Loucy (cell line): ENCODE measurements around the gene ARHGAP31.

Experiments used
- CTCF ChIP-seq: fragments of 200-600 bp; sonication (generic); conservative IDR thresholded peaks from 2 replicates; pipeline ENCODE4 v1.5.1; 2014; ENCODE audit warnings: mild to moderate bottlenecking, antibody characterized with exemption, low read length
- EZH2phosphoT487 ChIP-seq: fragments of 200-600 bp; IDR thresholded peaks from 2 replicates; pipeline ENCODE4 v1.6.1; 2018; ENCODE audit warnings: antibody characterized with exemption, mild to moderate bottlenecking, moderate library complexity, borderline replicate concordance

DNA sequence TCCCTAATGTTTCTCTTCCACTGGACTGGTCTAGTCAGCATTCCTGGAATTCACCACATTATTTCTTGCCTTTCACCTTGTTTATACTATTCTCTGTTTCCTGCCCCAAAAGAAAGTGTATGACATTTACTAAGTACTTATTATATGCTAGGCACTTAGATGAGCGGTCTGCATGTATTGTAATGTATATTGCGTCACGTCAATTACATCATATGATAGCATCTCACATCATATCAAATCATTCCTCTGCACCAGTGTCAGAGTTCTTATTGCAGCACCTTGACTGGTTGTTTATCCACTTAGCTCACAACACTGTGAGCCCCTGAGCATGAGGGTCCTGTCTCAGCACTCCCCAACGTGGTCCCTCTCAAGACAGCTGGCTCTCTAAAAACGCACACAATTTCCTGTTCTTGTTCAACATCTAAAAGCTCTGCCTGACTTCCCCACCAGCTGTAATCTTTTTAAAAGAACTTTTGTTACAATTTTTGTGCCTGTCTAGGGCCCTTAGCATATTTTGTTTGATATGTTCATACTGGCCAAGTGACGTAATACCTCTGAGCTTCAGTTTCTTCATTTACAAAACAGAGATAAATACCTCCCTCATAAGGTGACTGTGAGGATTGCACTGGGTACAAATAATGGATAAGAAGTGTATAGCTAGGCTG lies 58.8 kb downstream of the ARHGAP31 start:
- TF ChIP-seq CTCF (peak; percentile 58), EZH2phosphoT487 (no peak)
